HG02642 (cell line): ENCODE results near the gene RADIL.
"Not testable (repeated sequence)": the region's sequence is repeated elsewhere in the genome, so short reads cannot be mapped to it uniquely, and the experiment has no call there.

ENCODE experiments used
- ATAC-seq: cut with Tn5 transposase; IDR thresholded peaks from one replicate; pipeline ENCODE4 v1.9.1; 2021; ENCODE audit warnings: mild to moderate bottlenecking; ENCODE audit not compliant: unreplicated experiment, poor library complexity

RADIL gene

GRCh38 chr7:4883372-4884144 is at the start of gene RADIL:
Gene RADIL (minus strand): TSS chr7:4883716. CDS start chr7:4878139, 5,577 bp downstream.
- ATAC-seq, result peak; percentile 73

GRCh38 chr7:4931943-4932342 is 48.4 kb upstream of the RADIL start:
- ATAC-seq, result no peak

GRCh38 chr7:4929005-4929404 is 45.5 kb upstream of the RADIL start:
- no peak for ATAC-seq

DNA sequence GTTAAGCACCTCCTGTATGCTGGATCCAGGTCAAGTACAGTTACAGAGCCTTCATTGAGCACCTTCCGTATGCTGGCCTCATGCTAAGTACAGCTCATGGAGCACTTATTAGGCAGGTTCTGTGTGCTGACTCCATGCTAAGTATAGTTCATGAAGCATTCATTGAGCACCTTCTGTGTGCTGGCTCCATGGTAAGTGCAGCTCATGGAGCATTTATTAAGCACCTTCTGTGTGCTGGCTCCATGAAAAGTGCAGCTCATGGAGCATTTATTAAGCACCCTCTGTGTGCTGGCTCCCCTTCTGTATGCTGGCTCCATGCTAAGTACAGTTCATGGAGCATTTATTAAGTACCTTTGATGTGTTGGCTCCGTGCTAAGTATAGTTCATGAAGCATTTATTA is 44.9 kb upstream of the RADIL start:
- ATAC-seq, result no peak

GRCh38 chr7:4919969-4920766 is 36.7 kb upstream of the RADIL start:
- no peak for ATAC-seq

DNA sequence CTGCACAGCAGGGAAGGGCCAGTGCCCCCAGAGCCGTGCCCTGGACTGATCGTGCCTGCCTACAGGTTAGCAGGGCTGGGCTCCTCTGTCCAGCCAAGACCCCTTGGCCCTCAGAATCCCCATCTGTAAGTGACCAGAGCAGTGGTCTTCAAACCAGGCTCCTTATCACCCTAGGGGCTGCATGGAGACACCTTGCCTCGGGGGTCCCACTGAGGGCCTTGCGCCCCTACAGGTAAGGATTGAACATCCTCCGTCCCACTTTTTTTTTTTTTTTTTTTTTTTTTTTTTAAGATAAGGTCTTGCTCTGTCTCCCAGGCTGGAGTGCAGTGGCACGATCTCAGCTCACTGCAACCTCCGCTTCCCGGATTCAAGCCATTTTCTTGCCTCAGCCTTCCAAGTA is 32.6 kb upstream of the RADIL start:
- no peak for ATAC-seq

- ATAC-seq, result no peak
These were observed 27.8 kb upstream of the RADIL start for GRCh38 chr7:4911111-4911828.

GRCh38 chr7:4906682-4907081 is 23.2 kb upstream of the RADIL start:
- no peak for ATAC-seq

- ATAC-seq, result no peak
These were observed 21.7 kb upstream of the RADIL start for GRCh38 chr7:4905171-4905570.

DNA sequence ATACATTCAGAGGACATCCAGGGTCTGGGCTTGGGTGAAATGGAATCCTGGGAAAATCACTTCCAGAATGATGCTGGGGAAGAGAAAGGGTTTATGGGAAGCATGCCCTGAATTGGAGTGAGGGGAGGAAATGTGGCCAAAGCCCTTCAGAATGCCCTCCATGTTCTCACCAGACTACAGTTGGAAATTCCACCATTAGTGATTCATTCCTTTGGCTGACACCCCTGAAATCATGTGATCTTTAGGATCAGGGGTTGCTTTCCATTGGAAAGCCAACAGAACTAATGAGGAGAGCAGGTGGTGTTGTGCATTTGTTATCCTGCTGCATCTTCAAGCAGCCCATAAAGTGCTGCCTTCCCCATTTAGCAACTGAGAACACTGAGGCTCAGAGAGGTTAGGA is 20.8 kb upstream of the RADIL start:
- no peak for ATAC-seq

- no peak for ATAC-seq
These were observed 12.2 kb upstream of the RADIL start for GRCh38 chr7:4895766-4896165.

- no peak for ATAC-seq
These were observed 11.0 kb upstream of the RADIL start for GRCh38 chr7:4894482-4894881.

GRCh38 chr7:4893929-4894475 is 10.5 kb upstream of the RADIL start:
- no peak for ATAC-seq

GRCh38 chr7:4893188-4893587 is 9.7 kb upstream of the RADIL start:
- not testable (repeated sequence) for ATAC-seq

DNA sequence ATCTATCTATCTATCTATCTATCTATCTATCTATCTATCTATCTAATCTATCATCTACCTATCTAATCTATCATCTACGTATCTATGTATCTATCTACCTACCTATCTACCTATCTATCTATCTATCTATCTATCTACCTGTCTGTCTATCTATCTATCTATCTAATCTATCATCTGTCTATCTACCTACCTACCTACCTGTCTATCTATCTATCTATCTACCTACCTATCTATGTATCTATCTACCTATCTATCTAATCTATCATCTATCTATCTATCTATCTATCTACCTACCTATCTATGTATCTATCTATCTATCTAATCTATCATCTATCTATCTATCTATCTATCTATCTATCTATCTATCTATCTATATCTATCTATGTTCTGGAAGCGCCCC is 8.0 kb upstream of the RADIL start:
- not testable (repeated sequence) for ATAC-seq

DNA sequence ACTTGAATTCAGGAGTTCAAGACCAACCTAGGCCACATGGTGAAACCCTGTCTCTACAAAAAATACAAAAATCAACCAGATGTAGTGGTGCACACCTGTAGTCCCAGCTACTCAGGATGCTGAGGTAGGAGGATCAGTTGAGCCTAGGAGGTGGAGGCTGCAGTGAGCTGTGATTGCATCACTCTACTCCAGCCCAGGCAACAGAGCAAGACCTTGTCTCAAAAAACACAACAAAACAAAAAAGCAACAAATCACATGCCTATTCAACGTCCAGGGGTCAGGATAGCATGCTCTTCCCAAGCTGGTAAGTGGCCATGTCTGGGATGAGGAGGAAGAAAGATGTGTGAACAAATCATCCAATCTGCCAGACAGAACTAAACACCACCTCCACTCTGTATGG is 6.2 kb upstream of the RADIL start:
- ATAC-seq, result no peak

DNA sequence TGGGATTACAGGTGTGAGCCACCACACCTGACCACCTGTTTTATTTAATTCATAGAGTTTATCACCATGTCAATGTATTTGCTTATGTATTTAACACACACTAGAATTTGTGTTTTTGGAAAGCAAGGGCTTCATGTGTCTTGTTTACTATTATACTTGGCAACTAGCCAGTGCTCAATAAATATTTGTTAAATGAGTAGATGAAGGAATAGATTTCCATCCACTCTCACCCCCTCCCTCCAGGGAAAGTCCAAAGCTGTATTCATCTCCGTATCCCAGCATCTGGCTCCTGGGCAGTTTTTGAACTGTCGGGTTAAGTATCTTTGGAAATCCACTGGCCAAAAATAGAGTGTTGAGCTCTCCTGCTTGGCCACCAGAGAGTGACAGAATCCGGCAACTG is 4.6 kb upstream of the RADIL start:
- no peak for ATAC-seq

DNA sequence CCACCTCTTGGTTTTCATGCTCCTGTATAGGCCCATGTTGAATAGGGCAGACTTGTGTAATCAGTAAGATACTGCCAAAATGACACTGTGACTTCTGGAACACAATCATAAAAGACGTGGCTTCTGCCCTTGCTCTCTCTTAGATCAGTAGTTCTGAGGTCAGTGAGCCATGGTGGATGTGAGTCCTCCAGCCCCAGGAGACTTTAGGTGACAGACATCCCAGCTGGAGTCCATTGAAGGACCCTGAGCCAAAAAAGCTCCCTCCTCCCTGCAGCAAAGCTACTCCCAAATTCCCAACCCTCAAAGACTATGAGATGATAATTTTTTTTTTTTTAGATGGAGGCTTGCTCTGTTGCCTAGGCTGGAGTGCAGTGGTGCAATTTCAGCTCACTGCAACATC is 3.2 kb upstream of the RADIL start:
- no peak for ATAC-seq

DNA sequence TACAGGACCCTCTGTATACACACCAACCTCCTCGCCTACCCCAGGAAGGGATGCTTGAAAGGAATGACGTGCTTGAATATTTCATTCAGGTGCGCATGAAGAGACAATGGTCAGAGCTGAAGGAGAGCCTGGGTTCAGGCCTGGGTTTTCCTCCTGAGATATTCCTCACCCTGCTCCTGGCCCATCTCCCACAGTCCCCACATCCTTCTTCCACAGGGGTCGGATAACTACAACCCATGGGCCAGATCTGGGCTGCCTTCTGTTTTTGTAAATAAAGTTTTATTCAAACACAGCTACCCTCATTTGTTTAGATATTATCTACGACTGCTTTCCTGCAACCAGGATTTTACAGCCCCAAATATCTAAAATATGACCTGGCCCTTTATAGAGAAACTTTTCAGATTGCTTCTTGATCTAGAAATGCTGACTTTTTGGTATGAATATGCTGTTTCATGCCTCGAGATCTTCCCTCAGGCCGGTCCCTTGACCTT is 1.8 kb upstream of the RADIL start:
- ATAC-seq, result no peak

DNA sequence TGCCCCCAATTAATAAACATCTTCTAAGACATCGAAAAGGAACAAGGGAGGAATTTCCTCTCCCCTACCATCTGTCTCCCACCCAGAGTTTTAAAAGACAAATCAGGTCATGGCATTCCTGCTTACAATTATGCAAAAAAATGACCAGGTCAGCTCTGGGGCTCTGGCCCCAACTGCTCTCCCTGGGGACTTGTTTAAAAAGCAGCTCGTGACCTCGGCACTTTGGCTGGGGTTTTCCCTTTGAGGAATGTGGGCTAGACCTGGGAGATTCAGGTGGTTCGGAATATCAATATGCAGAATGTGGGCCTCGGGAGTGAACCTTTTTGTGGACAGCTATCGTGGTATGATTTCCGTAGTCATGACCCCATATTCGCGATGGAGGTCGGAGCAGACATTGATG is 648 bp upstream of the RADIL start:
- ATAC-seq, result no peak

- ATAC-seq, result no peak
These were observed 514 bp downstream of the RADIL start for GRCh38 chr7:4883033-4883371.
